HPDE6-E6E7 (cell line): ENCODE measurements around the gene KCNA4.
"Not testable (repeated sequence)": the region's sequence is repeated elsewhere in the genome, so short reads cannot be mapped to it uniquely, and the experiment has no call there.

ENCODE experiments used
- DNase-seq: peaks from one replicate; pipeline ENCODE4 v3.0.0; 2011; ENCODE audit warnings: missing footprints; ENCODE audit errors: extremely low spot score

Gene KCNA4

GRCh38 chr11:30016588-30017363 is at the start of gene KCNA4:
Gene KCNA4, minus strand, starts transcription at chr11:30017030. Its CDS starts 4,352 bp downstream, at chr11:30012678.
- no peak for DNase-seq

GRCh38 chr11:30062103-30062502 is 45.3 kb upstream of the KCNA4 start:
- DNase-seq, result no peak

- DNase-seq, result no peak
Measured at GRCh38 chr11:30059172-30059815, 42.5 kb upstream of the KCNA4 start.

GRCh38 chr11:30049214-30049613 is 32.4 kb upstream of the KCNA4 start:
- DNase-seq, result no peak

GRCh38 chr11:30046578-30046945 is 29.7 kb upstream of the KCNA4 start:
- no peak for DNase-seq

- no peak for DNase-seq
Measured at GRCh38 chr11:30045921-30046577, 29.2 kb upstream of the KCNA4 start.

- DNase-seq, result no peak
Measured at GRCh38 chr11:30045144-30045543, 28.3 kb upstream of the KCNA4 start.

GRCh38 chr11:30041171-30041570 is 24.3 kb upstream of the KCNA4 start:
- DNase-seq, result no peak

GRCh38 chr11:30034746-30035145 is 17.9 kb upstream of the KCNA4 start:
- DNase-seq, result not testable (repeated sequence)

GRCh38 chr11:30034166-30034565 is 17.3 kb upstream of the KCNA4 start:
- DNase-seq, result not testable (repeated sequence)

- no peak for DNase-seq
Measured at GRCh38 chr11:30025396-30026139, 8.7 kb upstream of the KCNA4 start.

- DNase-seq, result no peak
Measured at GRCh38 chr11:30023074-30023473, 6.2 kb upstream of the KCNA4 start.

- DNase-seq, result no peak
Measured at GRCh38 chr11:30019481-30019880, 2.7 kb upstream of the KCNA4 start.

- DNase-seq, result no peak
Measured at GRCh38 chr11:30018495-30018894, 1.7 kb upstream of the KCNA4 start.

- DNase-seq, result no peak
Measured at GRCh38 chr11:30017445-30017895, 640 bp upstream of the KCNA4 start.

GRCh38 chr11:30015725-30016412 is 961 bp downstream of the KCNA4 start:
- no peak for DNase-seq

- no peak for DNase-seq
Measured at GRCh38 chr11:30012346-30012745, 4.5 kb downstream of the KCNA4 start.

GRCh38 chr11:30009060-30009459 is 7.8 kb downstream of the KCNA4 start:
- no peak for DNase-seq

GRCh38 chr11:30006876-30007275 is 10.0 kb downstream of the KCNA4 start:
- no peak for DNase-seq

GRCh38 chr11:30002157-30002785 is 14.6 kb downstream of the KCNA4 start:
- no peak for DNase-seq
